ENCODE results near the gene GPSM1.
A peak's percentile ranks its signal among the peaks of the same experiment; 100 is the strongest.

GPSM1 gene

GRCh38 chr9:136339958-136340310, 12.6 kb downstream of the GPSM1 start:
- H3K27ac ChIP-seq: no peak overlapping the region
- TF ChIP-seq ZFX (IDR thresholded peaks at IDR 0.05; ENCODE audit: borderline replicate concordance): no peak
- no peak for TF ChIP-seq CTCF (IDR thresholded peaks at IDR 0.05)

GRCh38 chr9:136340356-136341041, 13.2 kb downstream of the GPSM1 start:
- TF ChIP-seq ZFX (IDR thresholded peaks at IDR 0.05; ENCODE audit: borderline replicate concordance): no peak
- no peak for TF ChIP-seq CTCF (IDR thresholded peaks at IDR 0.05)
- H3K27ac ChIP-seq: no peak overlapping the region

- H3K27ac ChIP-seq: no peak overlapping the region
- TF ChIP-seq CTCF (IDR thresholded peaks at IDR 0.05) (no peak), ZFX (IDR thresholded peaks at IDR 0.05; ENCODE audit: borderline replicate concordance) (no peak)
These were observed 13.8 kb downstream of the GPSM1 start for GRCh38 chr9:136341042-136341655.

- TF ChIP-seq CTCF (IDR thresholded peaks at IDR 0.05) (no peak), ZFX (IDR thresholded peaks at IDR 0.05; ENCODE audit: borderline replicate concordance) (no peak)
- H3K27ac ChIP-seq: no peak overlapping the region
These were observed 14.4 kb downstream of the GPSM1 start for GRCh38 chr9:136341769-136342168.

- peak overlapping the region; percentile 58 for H3K27ac ChIP-seq
These were observed 15.1 kb downstream of the GPSM1 start for GRCh38 chr9:136342181-136343120.

GRCh38 chr9:136343121-136343883, 16.0 kb downstream of the GPSM1 start:
- TF ChIP-seq CTCF (IDR thresholded peaks at IDR 0.05): 0 out of 2 replicates have a peak, but pooled peaks have one; percentile 1
- no peak for TF ChIP-seq ZFX (IDR thresholded peaks at IDR 0.05; ENCODE audit: borderline replicate concordance)
- H3K27ac ChIP-seq: peak overlapping the region; percentile 58

More at GRCh38 chr9:136342181-136343120, 15.1 kb downstream of the GPSM1 start:
- TF ChIP-seq CTCF (IDR thresholded peaks at IDR 0.05): 0 out of 2 replicates have a peak, but pooled peaks have one; percentile 9
- TF ChIP-seq ZFX (IDR thresholded peaks at IDR 0.05; ENCODE audit: borderline replicate concordance): no peak

All from 22Rv1 (cell line).